HCT116 (cell line): Measurements from ENCODE around the gene ISG20. TPM values are rescaled to one million over a fixed set of nuclear protein-coding genes. Genes with fewer than 3 reads are reported as not detected.
A peak's percentile ranks its signal among the peaks of the same experiment; 100 is the strongest.

ENCODE experiments used
- ATAC-seq: fragments of 200-7000 bp; cut with Tn5 transposase; 2 replicates; pipeline ENCODE4 v1.9.1; 2020; ENCODE audit warnings: mild to moderate bottlenecking, moderate library complexity
- BruUV-seq: library from RNA; stranded (reverse); fragments of 400-500 nt; replicated peaks from 2 replicates; lab custom pipeline; 2021; lab: Mats Ljungman, UMichigan
- CTCF ChIA-PET: fragments of 300-600 bp; sonication (Branson Sonifier 250); formaldehyde crosslinking; loops from one replicate; lab custom pipeline; 2021; ENCODE audit warnings: antibody characterized with exemption; lab: Charles Lee
- POLR2A ChIA-PET: fragments of 300-600, 350-600 bp; sonication (Branson Sonifier 250); formaldehyde crosslinking; loops from one replicate; lab custom pipeline; 2021; ENCODE audit warnings: antibody characterized with exemption; lab: Charles Lee
- RAD21 ChIA-PET, 2 experiments: fragments of 300-600 bp; sonication (Branson Sonifier 250); formaldehyde crosslinking; loops; one replicate each; lab custom pipeline; 2023; ENCODE audit warnings: low total read pairs in 2 of 2; ENCODE audit not compliant: uncharacterized antibody in 2 of 2, unreplicated experiment in 2 of 2, low non-redundant PET in 1 of 2; lab: Charles Lee
- DNase-seq: peaks from one replicate; pipeline ENCODE4 v3.0.0-alpha.2; 2010; ENCODE audit warnings: low read depth, low spot score
- H2AFZ ChIP-seq: fragments of 200-600 bp; shearing (Covaris generic), sonication (generic); 2 replicates; pipeline ENCODE4 v1.6.1; 2017; ENCODE audit warnings: low read depth, mixed run types, mixed read lengths, antibody characterized with exemption, low read length; ENCODE audit not compliant: poor library complexity, severe bottlenecking
- H3K27ac ChIP-seq: 2 replicates; pipeline ENCODE4 v1.5.1; 2012; ENCODE audit warnings: low read depth, low read length
- H3K27me3 ChIP-seq: fragments of 200-600 bp; sonication (generic); 2 replicates; pipeline ENCODE4 v1.6.1; 2016; ENCODE audit warnings: mixed run types, low read length, mixed read lengths; ENCODE audit not compliant: insufficient read depth
- H3K36me3 ChIP-seq, 2 experiments: fragments of 200-500 bp in 1 of 2; fragments of 200-600 bp in 1 of 2; sonication (Bioruptor generic) in 1 of 2; sonication (generic) in 1 of 2; 2 replicates each; pipeline versions ENCODE4 v1.5.1 to v1.6.1; 2014 to 2016; ENCODE audit warnings: low read length in 2 of 2, inconsistent platforms in 1 of 2, mixed read lengths in 1 of 2, mixed run types in 1 of 2; ENCODE audit not compliant: insufficient read depth in 2 of 2, control insufficient read depth in 1 of 2
- H3K4me1 ChIP-seq, 2 experiments: fragments of 200-600 bp in 1 of 2; sonication (generic) in 1 of 2; 2 replicates each; pipeline versions ENCODE4 v1.5.1 to v1.6.1; 2012 to 2017; ENCODE audit warnings: low read length in 2 of 2, inconsistent platforms in 1 of 2, mild to moderate bottlenecking in 1 of 2, mixed read lengths in 1 of 2, mixed run types in 1 of 2, moderate library complexity in 1 of 2; ENCODE audit not compliant: insufficient read depth in 2 of 2, control insufficient read depth in 1 of 2
- H3K4me2 ChIP-seq: fragments of 200-600 bp; sonication (generic); 2 replicates; pipeline ENCODE4 v1.6.1; 2017; ENCODE audit warnings: mixed run types, low read length, mixed read lengths
- H3K4me3 ChIP-seq, 2 experiments: fragments of 200-600 bp in 1 of 2; sonication (generic) in 1 of 2; replicated peaks in 1 of 2; 2 replicates each; pipeline ENCODE4 v1.5.1; 2011 to 2016; ENCODE audit warnings: low read length in 2 of 2, control low read depth in 1 of 2, low read depth in 1 of 2, mild to moderate bottlenecking in 1 of 2, mixed read lengths in 1 of 2, mixed run types in 1 of 2
- H3K79me2 ChIP-seq: fragments of 200-600 bp; sonication (generic); 2 replicates; pipeline ENCODE4 v1.6.1; 2017; ENCODE audit warnings: mild to moderate bottlenecking, mixed run types, low read length, moderate library complexity, mixed read lengths; ENCODE audit not compliant: insufficient read depth
- H3K9ac ChIP-seq: fragments of 200-600 bp; sonication (generic); 2 replicates; pipeline ENCODE4 v1.6.1; 2016; ENCODE audit warnings: low read length, mixed read lengths
- H3K9me2 ChIP-seq: fragments of 200-600 bp; sonication (generic), shearing (Covaris generic); 2 replicates; pipeline ENCODE4 v1.6.1; 2017; ENCODE audit warnings: mixed run types, mild to moderate bottlenecking, moderate library complexity; ENCODE audit not compliant: insufficient read depth
- H3K9me3 ChIP-seq, 2 experiments: fragments of 200-500 bp in 1 of 2; fragments of 200-600 bp in 1 of 2; sonication (Bioruptor generic) in 1 of 2; sonication (generic) in 1 of 2; 2 replicates each; pipeline ENCODE4 v1.6.1; 2014 to 2017; ENCODE audit warnings: low read length in 2 of 2, mixed read lengths in 2 of 2, inconsistent platforms in 1 of 2, low read depth in 1 of 2, mild to moderate bottlenecking in 1 of 2, mixed run types in 1 of 2, moderate library complexity in 1 of 2; ENCODE audit not compliant: control insufficient read depth in 1 of 2, insufficient read depth in 1 of 2
- H4K20me1 ChIP-seq: fragments of 200-600 bp; sonication (generic), shearing (Covaris generic); 2 replicates; pipeline ENCODE4 v1.6.1; 2017; ENCODE audit warnings: mixed run types, mild to moderate bottlenecking, moderate library complexity; ENCODE audit not compliant: insufficient read depth
- EGR1 ChIP-seq: IDR thresholded peaks from 2 replicates; pipeline ENCODE4 v1.6.1; 2012; ENCODE audit warnings: low read depth
- POLR2A ChIP-seq: IDR thresholded peaks from 2 replicates; pipeline ENCODE4 v1.7.0; 2011; ENCODE audit warnings: borderline replicate concordance; ENCODE audit not compliant: insufficient read depth, insufficient read length; ENCODE audit errors: extremely low read depth
- SP1 ChIP-seq: IDR thresholded peaks from 2 replicates; pipeline ENCODE4 v1.6.1; 2012; ENCODE audit warnings: low read depth
- ZFX ChIP-seq: fragments of 450-650 bp; IDR thresholded peaks from 2 replicates; pipeline ENCODE4 v1.6.1; 2017
- ZNF274 ChIP-seq: fragments of 200-500 bp; sonication (Bioruptor generic); IDR thresholded peaks from 2 replicates; pipeline ENCODE4 v1.6.1; 2014; ENCODE audit warnings: mild to moderate bottlenecking, low read depth, low read length, inconsistent platforms
- intact Hi-C: fragments of 100-400 bp; cut with micrococcal nuclease; formaldehyde crosslinking; loops from 2 replicates; pipeline ENCODE4 v1.10.0; 2022
- total RNA-seq: library from RNA; stranded (reverse); gene quantifications from one replicate; pipeline ENCODE4 v1.2.1, GENCODE V29; 2021; ENCODE audit not compliant: unreplicated experiment
- TF ChIP-seq, protein P1 (sequence below): IDR thresholded peaks from 2 replicates; pipeline ENCODE4 v1.6.1; 2012
- TF ChIP-seq, protein P2 (sequence below): IDR thresholded peaks from 2 replicates; pipeline ENCODE4 v1.6.1; 2011; ENCODE audit warnings: mild to moderate bottlenecking, low read length, moderate library complexity; ENCODE audit not compliant: insufficient replicate concordance; ENCODE audit errors: extremely low read depth

Gene ISG20
- total RNA-seq, 1 experiment from 2014 or later: 11.0 TPM

GRCh38 chr15:88621789-88622604 is 16.8 kb upstream of the ISG20 start:
- Histone ChIP-seq H3K9ac (peak overlapping the region; percentile 100), H3K9me2 (no peaks in the 10 kb centered on the region), H4K20me1 (peaks cover 24% of the 10 kb centered on the region; the same call in 1 of the 2 replicates), H3K4me2 (peak overlapping the region; percentile 86), H3K36me3 (peaks cover 5 to 14% of the 10 kb centered on the region in 2 experiments; a peak in 2 of 4 replicates), H3K9me3 (no peaks in the 10 kb centered on the region), H3K27me3 (no peaks in the 10 kb centered on the region), H3K27ac (peak overlapping the region; percentile 97), H3K4me1 (peaks cover 15 to 50% of the 10 kb centered on the region in 2 experiments)
- BruUV-seq: TSS peak; percentile 60
- intact Hi-C loops: no loop called here
- no peak for ATAC-seq
- RAD21 ChIA-PET: no interaction called here
- no peak for DNase-seq
- POLR2A ChIA-PET: interaction anchor here (1.7 to 2.0 kb wide), 2 partner anchors 13 to 155 kb away, joined by 4 to 6 read pairs; partner anchors contain the start of genes MRPL46 and MRPS11
- CTCF ChIA-PET: interaction anchor here (1.3 kb wide), 1 partner anchor 16 kb away, joined by 3 read pairs; no protein-coding TSS in a partner anchor
- TF ChIP-seq ZFX (no peak), EGR1 (no peak), POLR2A (no peak), SP1 (no peak), ZNF274 (no peak)
- TF ChIP-seq, protein P1, sequence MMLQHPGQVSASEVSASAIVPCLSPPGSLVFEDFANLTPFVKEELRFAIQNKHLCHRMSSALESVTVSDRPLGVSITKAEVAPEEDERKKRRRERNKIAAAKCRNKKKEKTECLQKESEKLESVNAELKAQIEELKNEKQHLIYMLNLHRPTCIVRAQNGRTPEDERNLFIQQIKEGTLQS: no peak
- TF ChIP-seq, protein P2, sequence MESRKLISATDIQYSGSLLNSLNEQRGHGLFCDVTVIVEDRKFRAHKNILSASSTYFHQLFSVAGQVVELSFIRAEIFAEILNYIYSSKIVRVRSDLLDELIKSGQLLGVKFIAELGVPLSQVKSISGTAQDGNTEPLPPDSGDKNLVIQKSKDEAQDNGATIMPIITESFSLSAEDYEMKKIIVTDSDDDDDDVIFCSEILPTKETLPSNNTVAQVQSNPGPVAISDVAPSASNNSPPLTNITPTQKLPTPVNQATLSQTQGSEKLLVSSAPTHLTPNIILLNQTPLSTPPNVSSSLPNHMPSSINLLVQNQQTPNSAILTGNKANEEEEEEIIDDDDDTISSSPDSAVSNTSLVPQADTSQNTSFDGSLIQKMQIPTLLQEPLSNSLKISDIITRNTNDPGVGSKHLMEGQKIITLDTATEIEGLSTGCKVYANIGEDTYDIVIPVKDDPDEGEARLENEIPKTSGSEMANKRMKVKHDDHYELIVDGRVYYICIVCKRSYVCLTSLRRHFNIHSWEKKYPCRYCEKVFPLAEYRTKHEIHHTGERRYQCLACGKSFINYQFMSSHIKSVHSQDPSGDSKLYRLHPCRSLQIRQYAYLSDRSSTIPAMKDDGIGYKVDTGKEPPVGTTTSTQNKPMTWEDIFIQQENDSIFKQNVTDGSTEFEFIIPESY: no peak
- TF ChIP-seq, all 23 proteins: peak for 0
- H2AFZ ChIP-seq: no peak overlapping the region
- H3K4me3 ChIP-seq: peak overlapping the region; percentile 69 to 85
- H3K79me2 ChIP-seq: peaks cover 60% of the 10 kb centered on the region
